GM21717 (cell line): Measurements from ENCODE around the gene MON1A.
"Not testable (repeated sequence)": the region's sequence is repeated elsewhere in the genome, so short reads cannot be mapped to it uniquely, and the experiment has no call there.

Source experiments
- ATAC-seq: cut with Tn5 transposase; IDR thresholded peaks from one replicate; pipeline ENCODE4 v1.9.1; 2021; ENCODE audit warnings: mild to moderate bottlenecking, moderate library complexity; ENCODE audit not compliant: unreplicated experiment

Gene MON1A

GRCh38 chr3:49929291-49930167, at the start of gene MON1A:
Gene MON1A, minus strand, starts transcription at chr3:49929811. Its CDS starts 16,465 bp downstream, at chr3:49913346.
- peak; percentile 79 for ATAC-seq

GRCh38 chr3:49976942-49977341, 47.3 kb upstream of the MON1A start:
- no peak for ATAC-seq

- no peak for ATAC-seq
Observed at GRCh38 chr3:49972656-49973055, 43.0 kb upstream of the MON1A start.

- no peak for ATAC-seq
Observed at GRCh38 chr3:49968346-49968745, 38.7 kb upstream of the MON1A start.

- no peak for ATAC-seq
Observed at GRCh38 chr3:49967291-49967690, 37.7 kb upstream of the MON1A start.

GRCh38 chr3:49966233-49966942, 36.8 kb upstream of the MON1A start:
- no peak for ATAC-seq

GRCh38 chr3:49955636-49956035, 26.0 kb upstream of the MON1A start:
- no peak for ATAC-seq

- no peak for ATAC-seq
Observed at GRCh38 chr3:49952924-49953323, 23.3 kb upstream of the MON1A start.

- ATAC-seq = no peak
Observed at GRCh38 chr3:49942651-49943050, 13.0 kb upstream of the MON1A start.

- no peak for ATAC-seq
Observed at GRCh38 chr3:49940667-49941249, 11.1 kb upstream of the MON1A start.

GRCh38 chr3:49939858-49940666, 10.5 kb upstream of the MON1A start, which contains the start of gene RBM6:
Gene RBM6, plus strand, starts transcription at chr3:49940150. Its CDS starts 22,492 bp downstream, at chr3:49962642.
- ATAC-seq = peak; percentile 90

GRCh38 chr3:49937090-49937489, 7.5 kb upstream of the MON1A start:
- no peak for ATAC-seq

- not testable (repeated sequence) for ATAC-seq
Observed at GRCh38 chr3:49932281-49932680, 2.7 kb upstream of the MON1A start.

- ATAC-seq = no peak
Observed at GRCh38 chr3:49930922-49931321, 1.3 kb upstream of the MON1A start.

- ATAC-seq = peak; percentile 2
Observed at GRCh38 chr3:49930168-49930690, 618 bp upstream of the MON1A start.

GRCh38 chr3:49928481-49929017, 1.1 kb downstream of the MON1A start:
- ATAC-seq = no peak

GRCh38 chr3:49927798-49928197, 1.8 kb downstream of the MON1A start:
- no peak for ATAC-seq

- ATAC-seq = no peak
Observed at GRCh38 chr3:49926117-49926728, 3.4 kb downstream of the MON1A start.

GRCh38 chr3:49925485-49925884, 4.1 kb downstream of the MON1A start:
- no peak for ATAC-seq

GRCh38 chr3:49924683-49925082, 4.9 kb downstream of the MON1A start:
- no peak for ATAC-seq
